SHP77 treated with DMSO at 0.1 percent for 48 hours (cell line): ENCODE measurements around the gene ACOXL.

Source experiments
- DNase-seq: peaks from one replicate; lab custom pipeline; 2025; lab: John Stamatoyannopoulos, UW

The ACOXL gene

GRCh38 chr2:111011218-111011617 is 278.8 kb downstream of the ACOXL start:
- no peak for DNase-seq

DNA sequence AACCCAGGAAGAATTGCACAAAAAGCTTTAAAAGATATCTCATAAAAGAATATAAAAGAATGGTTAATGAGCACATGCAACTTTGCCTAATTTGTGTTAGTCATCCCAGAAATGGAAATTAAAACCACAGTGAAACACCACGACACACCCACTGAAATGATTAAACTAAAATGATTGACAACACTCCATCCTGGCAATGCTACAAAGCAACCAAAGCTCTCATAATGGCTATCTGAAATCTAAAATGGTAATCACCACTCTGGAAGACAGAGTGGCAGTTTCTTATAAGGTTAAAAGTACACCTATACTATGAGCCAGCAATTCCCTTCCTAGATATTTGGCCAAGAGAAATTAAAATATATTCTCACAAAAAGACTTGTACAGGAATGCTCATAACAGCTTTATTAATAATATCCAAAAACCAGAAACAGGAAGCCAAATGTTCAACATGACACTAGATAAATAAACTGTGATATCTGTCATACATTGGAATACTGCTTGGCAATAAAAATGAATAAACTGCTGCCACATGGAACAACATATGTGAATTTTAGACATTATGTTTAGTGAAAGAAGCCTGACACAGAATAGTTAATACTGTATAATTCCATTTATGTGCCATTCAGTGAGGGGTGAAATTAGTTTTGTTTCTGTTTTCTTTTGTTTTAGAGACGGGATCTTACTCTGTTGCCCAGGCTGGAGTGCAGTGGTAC is 283.1 kb downstream of the ACOXL start:
- no peak for DNase-seq

GRCh38 chr2:111017034-111017622 is 284.8 kb downstream of the ACOXL start:
- DNase-seq = no peak

- DNase-seq = no peak
Measured at GRCh38 chr2:111017909-111018308, 285.5 kb downstream of the ACOXL start.

DNA sequence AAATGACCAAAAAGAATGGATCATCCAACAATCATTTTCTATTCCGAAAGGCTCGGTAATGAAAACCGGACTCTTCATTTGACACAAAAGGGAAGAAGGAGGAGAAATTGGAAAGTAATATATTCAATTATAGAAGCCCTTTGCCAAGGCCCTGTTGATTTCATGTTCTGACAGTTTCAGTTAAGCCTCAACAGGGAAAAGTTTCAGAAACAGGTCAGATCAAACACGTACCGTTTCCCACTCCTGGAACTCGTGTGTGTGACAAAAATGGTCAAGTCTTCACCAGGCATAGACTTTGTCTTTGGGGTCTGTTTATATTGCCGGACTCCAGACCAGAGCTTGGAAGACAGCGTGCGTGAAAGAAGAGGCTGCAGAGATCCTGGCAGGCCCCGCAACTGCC is 287.0 kb downstream of the ACOXL start:
- DNase-seq = no peak

DNA sequence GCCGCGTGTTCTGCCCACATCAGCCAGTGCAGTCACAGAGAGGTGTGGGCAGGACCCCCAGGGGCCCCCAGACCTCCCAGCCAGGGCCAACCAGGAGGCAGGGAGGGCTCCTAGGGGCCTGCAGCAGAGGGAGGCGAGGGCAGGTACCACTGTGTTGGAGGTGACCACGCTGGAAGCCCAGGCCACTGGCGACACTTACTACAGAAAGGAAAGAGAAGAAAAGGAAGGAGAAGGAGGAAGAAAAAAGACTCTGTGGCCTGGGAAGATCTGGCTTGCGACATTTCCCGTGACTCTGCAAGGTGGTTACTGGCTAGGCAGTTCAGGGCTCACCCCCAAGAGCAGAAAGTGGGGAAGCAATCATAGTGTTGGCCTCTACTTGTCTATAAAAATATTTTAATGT is 290.3 kb downstream of the ACOXL start:
- DNase-seq = no peak

DNA sequence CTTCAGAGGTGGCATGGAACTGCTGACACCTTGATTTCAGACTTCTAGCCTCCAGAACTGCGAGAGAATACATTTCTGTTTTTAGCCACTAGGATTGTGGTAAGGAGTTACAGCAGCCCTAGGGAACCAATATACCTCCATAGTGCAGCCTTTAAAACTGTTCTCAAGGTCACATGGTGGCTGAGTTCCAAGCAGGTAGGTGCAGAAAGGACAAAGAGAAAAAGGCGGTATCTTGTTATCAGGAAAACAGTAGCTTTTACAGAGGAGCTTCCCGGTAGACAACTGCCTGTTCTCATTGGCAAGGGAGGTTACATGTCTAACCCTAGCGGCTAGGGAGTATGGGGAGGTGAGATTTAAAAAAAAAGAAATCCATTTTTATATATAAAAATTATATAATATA is 292.1 kb downstream of the ACOXL start:
- no peak for DNase-seq

GRCh38 chr2:111025288-111025687 is 292.9 kb downstream of the ACOXL start:
- DNase-seq = no peak

GRCh38 chr2:111028720-111029119 is 296.3 kb downstream of the ACOXL start:
- no peak for DNase-seq

DNA sequence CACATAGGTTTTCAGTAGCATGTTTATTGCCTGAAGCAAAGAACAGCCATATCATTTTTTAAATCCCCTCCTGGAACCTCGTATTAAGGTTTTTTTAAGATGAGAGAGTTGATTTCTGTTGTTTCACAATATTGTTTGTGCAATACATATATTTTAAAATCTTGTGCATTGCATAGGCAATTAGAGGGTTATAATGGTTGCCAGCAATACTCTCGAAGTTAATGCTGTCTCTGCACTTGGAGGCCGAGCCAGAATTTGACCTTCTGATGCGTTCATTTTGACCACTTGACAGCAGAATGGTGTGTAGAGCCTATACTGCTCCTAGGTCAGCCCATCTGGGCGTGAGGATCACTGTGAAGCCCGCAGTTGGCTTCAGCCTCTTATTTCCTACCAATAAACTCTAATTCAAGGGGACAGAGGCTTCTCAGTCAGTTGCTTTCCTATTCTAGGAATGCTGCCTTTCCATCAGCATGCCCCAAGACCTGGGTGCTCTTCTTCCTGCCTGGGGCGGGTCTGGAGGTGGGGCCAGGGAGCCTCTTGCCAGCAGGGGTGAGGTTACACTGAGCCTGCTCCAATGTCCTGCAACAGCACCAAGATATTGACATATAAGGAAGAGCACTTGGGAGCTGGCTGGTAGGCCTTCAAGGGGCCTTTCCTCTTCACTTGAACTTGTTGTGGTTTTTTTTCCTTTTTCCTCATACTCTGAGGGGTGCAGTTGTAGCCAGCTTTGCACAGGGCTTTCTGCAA is 297.0 kb downstream of the ACOXL start:
- no peak for DNase-seq

- DNase-seq = no peak
Measured at GRCh38 chr2:111030260-111030891, 298.0 kb downstream of the ACOXL start.

- DNase-seq = no peak
Measured at GRCh38 chr2:111030945-111031344, 298.6 kb downstream of the ACOXL start.

GRCh38 chr2:111031546-111032478 is 299.4 kb downstream of the ACOXL start:
- no peak for DNase-seq

DNA sequence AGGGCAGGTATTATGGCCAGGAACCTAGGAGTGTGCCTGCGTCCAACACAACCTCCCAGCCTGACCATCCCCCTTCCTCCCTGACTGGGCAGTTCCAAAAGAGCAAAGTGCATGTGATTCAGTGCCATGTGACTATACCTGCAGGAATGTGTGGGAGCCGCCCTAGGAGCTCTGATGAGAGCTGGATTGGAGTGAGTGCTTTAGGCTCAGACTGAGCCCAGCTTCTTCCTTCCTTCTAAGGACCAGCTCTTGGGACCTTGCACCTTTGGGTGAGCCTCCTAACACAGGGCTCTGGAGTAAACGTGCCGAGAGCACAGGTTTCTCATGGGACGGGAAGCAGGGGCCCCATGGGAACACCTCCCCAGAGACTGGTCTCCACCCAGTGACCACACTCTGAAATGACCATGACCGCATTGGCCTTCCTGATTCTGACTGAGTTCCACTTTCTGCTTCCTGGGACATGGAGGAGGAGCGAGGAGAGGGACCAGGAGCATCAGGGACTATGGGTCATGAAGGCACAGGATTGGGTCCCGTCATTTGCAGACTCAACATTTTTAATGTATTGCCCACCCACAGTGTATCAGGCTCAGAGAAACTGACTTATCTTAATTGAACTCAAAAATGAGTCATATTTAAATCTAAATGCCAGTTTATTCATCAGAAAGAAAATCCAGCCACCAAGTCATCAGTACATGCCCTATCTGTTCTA is 300.5 kb downstream of the ACOXL start:
- DNase-seq = no peak

GRCh38 chr2:111034146-111034545 is 301.8 kb downstream of the ACOXL start:
- no peak for DNase-seq

GRCh38 chr2:111034606-111035005 is 302.2 kb downstream of the ACOXL start:
- no peak for DNase-seq

- no peak for DNase-seq
Measured at GRCh38 chr2:111035830-111036441, 303.6 kb downstream of the ACOXL start.

GRCh38 chr2:111037128-111037527 is 304.8 kb downstream of the ACOXL start:
- no peak for DNase-seq

DNA sequence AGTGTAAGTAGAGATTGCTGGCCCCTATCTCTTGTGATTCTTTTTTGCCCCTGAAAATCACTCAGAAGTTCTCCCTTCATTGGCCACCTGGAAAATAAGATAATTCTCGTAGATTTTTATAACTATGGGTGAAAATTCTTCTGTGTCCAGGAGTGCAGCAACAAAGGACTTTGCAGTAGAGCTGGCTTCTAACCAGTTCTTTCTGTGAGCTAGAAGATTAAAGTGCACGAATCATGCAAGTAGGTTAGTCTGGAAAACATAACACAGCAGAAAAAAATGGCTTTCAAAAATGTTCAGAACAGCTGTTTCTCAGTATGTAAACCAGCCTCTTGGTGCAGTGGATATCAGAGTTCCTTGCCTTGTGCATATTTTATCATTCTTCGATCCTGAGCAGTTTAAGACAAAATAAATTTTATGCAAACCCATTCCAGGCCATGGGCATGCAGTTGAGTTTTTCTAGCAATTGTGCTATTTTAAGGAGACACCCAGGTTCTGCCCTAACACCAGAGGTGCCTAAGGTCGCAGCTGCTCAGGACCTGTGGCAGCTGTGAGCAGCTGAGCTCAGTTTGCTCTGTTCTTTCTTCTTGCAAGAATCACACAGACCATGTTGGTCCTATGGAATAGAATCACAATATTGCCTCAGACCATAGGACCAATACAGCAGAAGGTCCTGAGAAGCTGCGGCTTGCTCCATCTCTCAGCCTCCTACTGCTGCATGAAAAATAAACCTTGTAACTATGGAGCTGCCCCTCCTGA is 307.4 kb downstream of the ACOXL start:
- DNase-seq = no peak
